ENCODE results near the gene SLC4A2. TPM values are rescaled to one million over a fixed set of nuclear protein-coding genes. Genes with fewer than 3 reads are reported as not detected.

The SLC4A2 gene
- total and polyA plus RNA-seq, 2 of the 8 experiments (the other 6 are each of a cell fraction or from before 2014, with no cell fraction given): 72.6 to 147 TPM

DNA sequence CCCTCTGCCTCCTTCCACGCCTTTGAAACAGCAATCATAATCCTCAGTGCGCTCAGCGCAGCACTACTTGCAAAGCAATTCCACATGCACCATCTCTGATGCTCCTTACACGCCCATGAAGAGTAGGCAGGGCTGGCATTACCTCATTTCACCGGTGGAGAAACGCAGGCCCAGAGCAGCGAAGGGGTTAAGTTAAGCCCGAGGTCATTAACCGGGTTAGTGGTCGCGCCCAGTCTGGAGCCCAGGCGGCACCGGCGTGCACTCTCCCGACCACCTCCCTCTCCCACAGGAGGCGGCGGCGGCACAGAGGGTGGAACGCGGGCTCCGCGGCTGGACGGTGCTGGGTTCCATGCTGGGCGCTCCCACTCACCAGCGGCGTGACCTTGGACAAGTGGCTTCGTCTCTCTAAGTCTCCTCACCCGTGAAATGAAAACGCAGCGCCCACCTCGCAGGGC is 20.7 kb downstream of the SLC4A2 start:
- 3% methylated on average over 22 of the region's 31 CpGs; no CpG with 5 or more reads in 1 of the 2 experiments for WGBS, 2 experiments (ENCODE audit: extremely low coverage in 1 of 2, insufficient coverage in 1 of 2, insufficient read length in 1 of 2, insufficient replicate concordance in 2 of 2, low coverage in 1 of 2, low lambda C conversion rate in 2 of 2, missing lambda C conversion rate in 1 of 2)
- peak overlapping the region; percentile 86 for H4K5ac ChIP-seq (ENCODE audit: insufficient read length, low read depth, low read length)
- H3K36me3 ChIP-seq (ENCODE audit: control insufficient read depth in 2 of 4, insufficient read depth in 4 of 4, low read length in 3 of 4): peaks cover 2 to 13% (median 11%) of the 10 kb centered on the region in 4 experiments
- peak overlapping the region; percentile 88 for H3K4ac ChIP-seq (replicated peaks; ENCODE audit: insufficient read length, low read depth, low read length)
- H2BK120ac ChIP-seq (replicated peaks; ENCODE audit: low read depth, low read length): peak overlapping the region; percentile 59
- no peak overlapping the region for H2AFZ ChIP-seq (ENCODE audit: low read length)
- H3K9me3 ChIP-seq (ENCODE audit: insufficient read depth in 2 of 2, low read depth in 1 of 2, low read length in 1 of 2): no peaks in the 10 kb centered on the region
- peaks cover 18 to 20% of the 10 kb centered on the region in 2 experiments for H4K20me1 ChIP-seq (replicated peaks in 1 of 2; ENCODE audit: control insufficient read depth in 1 of 2, insufficient read depth in 2 of 2, low read length in 2 of 2)
- H2BK5ac ChIP-seq (ENCODE audit: low read depth, low read length): peak overlapping the region; percentile 71; the same call in 1 of the 2 replicates
- H3K79me1 ChIP-seq (ENCODE audit: low read depth, low read length): peaks cover 12% of the 10 kb centered on the region
- H3K4me1 ChIP-seq (replicated peaks in 1 of 4; ENCODE audit: control insufficient read depth in 3 of 4, insufficient read depth in 4 of 4, low read length in 3 of 4): peaks cover 0 to 37% (median 24%) of the 10 kb centered on the region in 4 experiments; a peak in 6 of 7 replicates
- FAIRE-seq (no peak), DNase-seq (ENCODE audit: low read depth in 1 of 2, low spot score in 2 of 2) (no peak)
- TF ChIP-seq POLR2AphosphoS5 (IDR thresholded peaks at IDR 0.05; ENCODE audit: low read depth, low read length) (0 out of 2 replicates have a peak, but pooled peaks have one; percentile 24), RNF2 (IDR thresholded peaks at IDR 0.05; ENCODE audit: borderline replicate concordance, low read depth, low read length, missing control alignments, poor library complexity, severe bottlenecking) (no peak)
- peaks cover 0 to 10% of the 10 kb centered on the region in 2 experiments; a peak in 1 of 4 replicates for H3K79me2 ChIP-seq (ENCODE audit: control insufficient read depth in 1 of 2, insufficient read depth in 2 of 2, low read length in 2 of 2)
- H4K91ac ChIP-seq (replicated peaks; ENCODE audit: insufficient read length, low read length): peak overlapping the region; percentile 92
- POLR2A ChIA-PET (ENCODE audit: partially characterized antibody): interaction anchor here (0.8 to 4.9 kb wide), 15 partner anchors 9 to 83 kb away, joined by 3 to 77 read pairs (median 6); partner anchors contain the start of gene CDK5
- no peak overlapping the region for H3K14ac ChIP-seq (ENCODE audit: insufficient read length)
- peak overlapping the region; percentile 97 for H2BK15ac ChIP-seq (ENCODE audit: low read length)
- CTCF ChIA-PET (ENCODE audit: partially characterized antibody): interaction anchor here (1.3 to 6.0 kb wide), 5 partner anchors 16 to 62 kb away, joined by 3 to 81 read pairs (median 23); partner anchors contain the start of gene CDK5
- peak overlapping the region; percentile 78 for H3K18ac ChIP-seq (ENCODE audit: extremely low read depth, low read length)
- H3K23me2 ChIP-seq (ENCODE audit: low read depth, low read length): peaks cover 21% of the 10 kb centered on the region
- H3K27me3 ChIP-seq (replicated peaks in 1 of 4; ENCODE audit: control insufficient read depth in 3 of 4, extremely low read depth in 1 of 4, insufficient read depth in 3 of 4, low read length in 3 of 4): peaks cover 0 to 7% (median 5%) of the 10 kb centered on the region in 4 experiments; a peak in 5 of 7 replicates
- peak overlapping the region; percentile 86 to 89 (median 88) for H3K9ac ChIP-seq (replicated peaks in 1 of 4; ENCODE audit: extremely low read depth in 1 of 4, low read depth in 3 of 4, low read length in 3 of 4)
- 0 out of 2 replicates have a peak overlapping the region, but pooled peaks have one; percentile 17 for H2BK12ac ChIP-seq (ENCODE audit: low read depth, low read length)
- peak overlapping the region; percentile 79 to 94 (median 88) for H3K4me3 ChIP-seq (ENCODE audit: extremely low read depth in 1 of 4, insufficient read depth in 2 of 4, low read depth in 3 of 4, low read length in 4 of 4)
- peak overlapping the region; percentile 95 to 100 for H3K4me2 ChIP-seq (ENCODE audit: insufficient read depth in 1 of 2, low read depth in 2 of 2, low read length in 2 of 2)
- no peak overlapping the region for H3K23ac ChIP-seq (ENCODE audit: insufficient read length)
- peak overlapping the region; percentile 93; the same call in 1 of the 2 replicates for H4K8ac ChIP-seq (ENCODE audit: extremely low read depth, insufficient read depth, low read length)
- peak overlapping the region; percentile 76 for H3K27ac ChIP-seq (ENCODE audit: low read depth, low read length)
- H3K56ac ChIP-seq (replicated peaks; ENCODE audit: insufficient read length, low read depth, low read length): peak overlapping the region; percentile 73
- no peak overlapping the region for H2BK20ac ChIP-seq (ENCODE audit: low read length)
- no peak overlapping the region for H2AK5ac ChIP-seq (ENCODE audit: low read depth, low read length)

Data from H1 (cell line).